Esophagus squamous epithelium (tissue), 5 donors: Measurements from ENCODE around the gene USP19. TPM values are rescaled to one million over a fixed set of nuclear protein-coding genes. Genes with fewer than 3 reads are reported as not detected.

Source experiments
- DNase-seq: peaks from one replicate; lab custom pipeline; 2025; lab: John Stamatoyannopoulos, UW
- H3K27ac ChIP-seq, 4 donors: fragments of 200-600 bp; sonication (generic); one replicate each; pipeline ENCODE4 v1.5.1; 2016 to 2019; ENCODE audit warnings: mild to moderate bottlenecking in 1 of 4
- H3K27me3 ChIP-seq, 4 donors: fragments of 200-600 bp; sonication (generic); 1 replicate in 3 of 4; 2 replicates in 1 of 4; pipeline versions ENCODE4 v1.5.1 to v1.6.0; 2017 to 2021; ENCODE audit warnings: antibody characterized with exemption in 1 of 4
- H3K36me3 ChIP-seq, 3 donors: fragments of 200-600 bp; sonication (generic); one replicate each; pipeline ENCODE4 v1.5.1; 2016 to 2019
- H3K4me1 ChIP-seq, 3 donors: fragments of 200-600 bp; sonication (generic); one replicate each; pipeline ENCODE4 v1.5.1; 2017 to 2019
- H3K4me3 ChIP-seq, 4 donors: fragments of 200-600 bp; sonication (generic); 1 replicate in 3 of 4; 2 replicates in 1 of 4; pipeline ENCODE4 v1.5.1; 2016 to 2019; ENCODE audit warnings: mild to moderate bottlenecking in 2 of 4, moderate library complexity in 1 of 4
- H3K9me3 ChIP-seq, 3 donors: fragments of 200-600 bp; sonication (generic); one replicate each; pipeline ENCODE4 v1.5.1; 2016 to 2019
- CTCF ChIP-seq, 6 experiments: fragments of 450-650 bp in 4 of 6; fragments of 200-600 bp in 2 of 6; sonication (generic) in 2 of 6; IDR thresholded peaks; one replicate each; pipeline ENCODE4 v1.5.1; 2016 to 2019; ENCODE audit warnings: antibody characterized with exemption in 6 of 6, mild to moderate bottlenecking in 4 of 6, moderate library complexity in 4 of 6
- POLR2A ChIP-seq, 4 donors: fragments of 450-650 bp; IDR thresholded peaks; one replicate each; pipeline ENCODE4 v1.6.1; 2017; ENCODE audit warnings: antibody characterized with exemption in 4 of 4, mild to moderate bottlenecking in 4 of 4, moderate library complexity in 3 of 4
- WGBS, 2 donors: methylation state at CpG; one replicate each; pipeline ENCODE4 v1.1.5; 2018; 5-methylcytosine and 5-hydroxymethylcytosine counted together
- intact Hi-C: fragments of 100-400 bp; cut with DNase I; formaldehyde crosslinking; loops from one replicate; pipeline ENCODE4 v1.15.0; 2022
- total RNA-seq, 4 donors: library from RNA; depleted of rRNA; stranded (reverse); fragments of >200 nt; gene quantifications; one replicate each; pipeline ENCODE4 v1.1.0, GENCODE V29; 2016
- donor health status: DM: yes; HTN: yes; CAD: no.

USP19 gene
- total RNA-seq, 4 donors from 2014 or later = 37.8 to 52.3 (median 40.7) TPM

- no peak overlapping the region for H3K4me3 ChIP-seq
- H3K4me1 ChIP-seq = no peaks in the 10 kb centered on the region
- no peaks in the 10 kb centered on the region for H3K27me3 ChIP-seq
- TF ChIP-seq CTCF (IDR thresholded peaks at IDR 0.05) (no peak), POLR2A (IDR thresholded peaks at IDR 0.05) (no peak)
- no peak for DNase-seq
- no peaks in the 10 kb centered on the region for H3K9me3 ChIP-seq
- WGBS, 2 donors = 83 to 92% methylated on average over 10 of the region's 14 CpGs
- peaks cover 87 to 100% (median 89%) of the 10 kb centered on the region in 3 donors for H3K36me3 ChIP-seq
- intact Hi-C loops = no loop called here
- H3K27ac ChIP-seq = no peak overlapping the region
Measured at GRCh38 chr3:49112262-49112661, 8.4 kb downstream of the USP19 start.

- no peak for DNase-seq
- Histone ChIP-seq H3K27me3 (no peaks in the 10 kb centered on the region), H3K9me3 (no peaks in the 10 kb centered on the region), H3K27ac (no peak overlapping the region), H3K4me3 (no peak overlapping the region), H3K36me3 (peaks cover 78 to 93% (median 80%) of the 10 kb centered on the region in 3 donors), H3K4me1 (no peaks in the 10 kb centered on the region)
- intact Hi-C loops = no loop called here
- TF ChIP-seq CTCF (IDR thresholded peaks at IDR 0.05) = no peak
- no peak for TF ChIP-seq POLR2A (IDR thresholded peaks at IDR 0.05)
- WGBS, 2 donors = no CpG with 5 or more reads among the region's 6 CpGs
Measured at GRCh38 chr3:49111347-49111746, 9.3 kb downstream of the USP19 start.

GRCh38 chr3:49110780-49111179, 9.8 kb downstream of the USP19 start:
- Histone ChIP-seq H3K36me3 (peaks cover 72 to 87% (median 74%) of the 10 kb centered on the region in 3 donors), H3K27ac (no peak overlapping the region), H3K9me3 (no peaks in the 10 kb centered on the region), H3K27me3 (no peaks in the 10 kb centered on the region), H3K4me1 (peaks cover 0 to 5% (median 0%) of the 10 kb centered on the region in 3 donors), H3K4me3 (no peak overlapping the region)
- no peak for DNase-seq
- intact Hi-C loops = no loop called here
- 87 to 88% methylated on average over 4 to 12 of the region's 13 CpGs for WGBS, 2 donors
- no peak for TF ChIP-seq POLR2A (IDR thresholded peaks at IDR 0.05)
- TF ChIP-seq CTCF (IDR thresholded peaks at IDR 0.05) = no peak

GRCh38 chr3:49108346-49108745, 12.3 kb downstream of the USP19 start:
- Histone ChIP-seq H3K4me3 (no peak overlapping the region), H3K4me1 (peaks cover 15 to 24% (median 16%) of the 10 kb centered on the region in 3 donors), H3K36me3 (peaks cover 50 to 64% (median 51%) of the 10 kb centered on the region in 3 donors), H3K9me3 (no peaks in the 10 kb centered on the region), H3K27ac (no peak overlapping the region), H3K27me3 (no peaks in the 10 kb centered on the region)
- no peak for DNase-seq
- intact Hi-C loops = no loop called here
- TF ChIP-seq CTCF (IDR thresholded peaks at IDR 0.05) (no peak), POLR2A (IDR thresholded peaks at IDR 0.05) (no peak)
- 75 to 100% methylated on average over 1 to 2 of the region's 14 CpGs for WGBS, 2 donors

GRCh38 chr3:49104427-49105291, 16.0 kb downstream of the USP19 start, which contains the start of gene QARS1:
Gene QARS1, minus strand, starts transcription at chr3:49104757. Its CDS starts 24 bp downstream, at chr3:49104733.
- Histone ChIP-seq H3K4me3 (peak within 1 kb of the TSS; percentile 62 to 96 (median 91)), H3K27ac (peak within 1 kb of the TSS; percentile 84 to 95 (median 88)), H3K27me3 (no peaks in the 10 kb centered on the region), H3K4me1 (peaks cover 18 to 30% (median 20%) of the 10 kb centered on the region in 3 donors), H3K36me3 (peaks cover 29 to 64% (median 46%) of the 10 kb centered on the region in 3 donors), H3K9me3 (no peaks in the 10 kb centered on the region)
- WGBS, 2 donors = 0 to 3% methylated on average over 6 to 24 of the region's 50 CpGs
- TF ChIP-seq CTCF (IDR thresholded peaks at IDR 0.05) = no peak
- TF ChIP-seq POLR2A (IDR thresholded peaks at IDR 0.05) = peak in 2 of 4 donors; percentile 27 to 49
- peak; percentile 60 for DNase-seq
- intact Hi-C loops = no loop called here
